Renal cortex interstitium (tissue), 11 donors: ENCODE measurements around the gene CTBP1. TPM values are rescaled to one million over a fixed set of nuclear protein-coding genes. Genes with fewer than 3 reads are reported as not detected.

Experiments
- DNase-seq, 11 donors: peaks; one replicate each; pipeline ENCODE4 v3.0.0-alpha.2; 2013; ENCODE audit warnings: low read depth in 9 of 11, low spot score in 4 of 11; ENCODE audit errors: extremely low read depth in 1 of 11
- polyA plus RNA-seq, 3 donors: library from polyadenylated mRNA; unstranded; fragments of 120-200 nt; gene quantifications; one replicate each; pipeline ENCODE4 v1.2.1, GENCODE V29; 2013; ENCODE audit not compliant: insufficient read length in 3 of 3

Gene CTBP1
- polyA plus RNA-seq, 3 donors = 113 to 174 (median 150) TPM

- no peak for DNase-seq
Observed at GRCh38 chr4:1208266-1208961, 40.5 kb downstream of the CTBP1 start.

GRCh38 chr4:1207603-1208265 is 41.2 kb downstream of the CTBP1 start:
- peak in 7 of 11 donors; percentile 63 to 71 (median 68) for DNase-seq

GRCh38 chr4:1207157-1207470 is 41.8 kb downstream of the CTBP1 start:
- no peak for DNase-seq

GRCh38 chr4:1206299-1207156 is 42.4 kb downstream of the CTBP1 start:
- DNase-seq = no peak

GRCh38 chr4:1205586-1206298 is 43.2 kb downstream of the CTBP1 start:
- DNase-seq = no peak

GRCh38 chr4:1204828-1205585 is 43.9 kb downstream of the CTBP1 start:
- DNase-seq = no peak

- DNase-seq = no peak
Observed at GRCh38 chr4:1204286-1204827, 44.6 kb downstream of the CTBP1 start.

- no peak for DNase-seq
Observed at GRCh38 chr4:1203026-1203616, 45.8 kb downstream of the CTBP1 start.

- no peak for DNase-seq
Observed at GRCh38 chr4:1202526-1203011, 46.4 kb downstream of the CTBP1 start.

- no peak for DNase-seq
Observed at GRCh38 chr4:1201851-1202525, 46.9 kb downstream of the CTBP1 start.

- DNase-seq = peak in 3 of 11 donors; percentile 59 to 66 (median 59)
Observed at GRCh38 chr4:1200425-1201035, 48.4 kb downstream of the CTBP1 start.

- DNase-seq = no peak
Observed at GRCh38 chr4:1199556-1200331, 49.2 kb downstream of the CTBP1 start.

GRCh38 chr4:1198098-1198844 is 50.7 kb downstream of the CTBP1 start:
- DNase-seq = no peak

- DNase-seq = no peak
Observed at GRCh38 chr4:1196421-1197183, 52.3 kb downstream of the CTBP1 start.

- DNase-seq = no peak
Observed at GRCh38 chr4:1195891-1196401, 53.0 kb downstream of the CTBP1 start.
